ENCODE measurements around the gene C12orf76.
A peak's percentile ranks its signal among the peaks of the same experiment; 100 is the strongest.

Gene C12orf76

GRCh38 chr12:109999649-109999971, 48.7 kb downstream of the C12orf76 start:
- no peak for ATAC-seq (ENCODE audit: insufficient read depth, low read depth)
- H3K9ac ChIP-seq (ENCODE audit: low read depth, low read length): peak overlapping the region; percentile 61
- peak overlapping the region; percentile 76 for H3K27ac ChIP-seq (ENCODE audit: low read length)
- H3K79me2 ChIP-seq (ENCODE audit: insufficient read depth, low read length): peaks cover 60% of the 10 kb centered on the region
- H2AFZ ChIP-seq (ENCODE audit: low read depth, low read length): peak overlapping the region; percentile 78
- peaks cover 12% of the 10 kb centered on the region for H3K36me3 ChIP-seq (ENCODE audit: insufficient read depth, low read length)
- H3K4me1 ChIP-seq (ENCODE audit: insufficient read depth, low read length): peaks cover 48% of the 10 kb centered on the region
- H4K20me1 ChIP-seq (ENCODE audit: insufficient read depth, low read length): peaks cover 13% of the 10 kb centered on the region; the same call in 1 of the 2 replicates
- no peaks in the 10 kb centered on the region for H3K27me3 ChIP-seq (ENCODE audit: insufficient read depth, low read length, poor library complexity)
- H3K4me3 ChIP-seq (ENCODE audit: low read depth in 1 of 2, low read length in 2 of 2): peak overlapping the region; percentile 32 to 64; a peak in 3 of 4 replicates
- H3K9me3 ChIP-seq (ENCODE audit: insufficient read depth, low read length, severe bottlenecking): no peaks in the 10 kb centered on the region
- no peak for DNase-seq
- TF ChIP-seq EZH2 (IDR thresholded peaks at IDR 0.05; ENCODE audit: borderline replicate concordance, low read depth, low read length, severe bottlenecking) (no peak), CTCF (IDR thresholded peaks at IDR 0.05; ENCODE audit: borderline replicate concordance, extremely low read depth, low read length, poor library complexity, severe bottlenecking) (no peak)
- H3K4me2 ChIP-seq (ENCODE audit: insufficient read depth, low read length): peak overlapping the region; percentile 95

GRCh38 chr12:109998904-109999648, 49.2 kb downstream of the C12orf76 start, which contains the start of gene ANKRD13A:
ANKRD13A (plus strand) TSS chr12:109999430; CDS start chr12:109999689, 259 bp downstream.
- Histone ChIP-seq H3K79me2 (ENCODE audit: insufficient read depth, low read length) (peaks cover 63% of the 10 kb centered on the region), H3K4me1 (ENCODE audit: insufficient read depth, low read length) (peaks cover 53% of the 10 kb centered on the region), H3K27me3 (ENCODE audit: insufficient read depth, low read length, poor library complexity) (no peaks in the 10 kb centered on the region), H3K27ac (ENCODE audit: low read length) (peak within 1 kb of the TSS; percentile 76), H3K9me3 (ENCODE audit: insufficient read depth, low read length, severe bottlenecking) (no peaks in the 10 kb centered on the region), H4K20me1 (ENCODE audit: insufficient read depth, low read length) (peaks cover 15% of the 10 kb centered on the region; the same call in 1 of the 2 replicates), H3K4me3 (ENCODE audit: low read depth in 1 of 2, low read length in 2 of 2) (peak within 1 kb of the TSS; percentile 32 to 64; a peak in 3 of 4 replicates), H3K9ac (ENCODE audit: low read depth, low read length) (peak within 1 kb of the TSS; percentile 61), H3K36me3 (ENCODE audit: insufficient read depth, low read length) (peaks cover 12% of the 10 kb centered on the region), H2AFZ (ENCODE audit: low read depth, low read length) (peak within 1 kb of the TSS; percentile 78), H3K4me2 (ENCODE audit: insufficient read depth, low read length) (peak within 1 kb of the TSS; percentile 95)
- DNase-seq (peak; percentile 91), ATAC-seq (ENCODE audit: insufficient read depth, low read depth) (peak; percentile 62)
- TF ChIP-seq CTCF (IDR thresholded peaks at IDR 0.05; ENCODE audit: borderline replicate concordance, extremely low read depth, low read length, poor library complexity, severe bottlenecking) (no peak), EZH2 (IDR thresholded peaks at IDR 0.05; ENCODE audit: borderline replicate concordance, low read depth, low read length, severe bottlenecking) (no peak)

- ATAC-seq (ENCODE audit: insufficient read depth, low read depth) (no peak), DNase-seq (no peak)
- Histone ChIP-seq H3K4me1 (ENCODE audit: insufficient read depth, low read length) (peaks cover 60% of the 10 kb centered on the region), H3K9me3 (ENCODE audit: insufficient read depth, low read length, severe bottlenecking) (no peaks in the 10 kb centered on the region), H3K27ac (ENCODE audit: low read length) (peak overlapping the region; percentile 76), H3K27me3 (ENCODE audit: insufficient read depth, low read length, poor library complexity) (no peaks in the 10 kb centered on the region), H2AFZ (ENCODE audit: low read depth, low read length) (peak overlapping the region; percentile 78), H3K36me3 (ENCODE audit: insufficient read depth, low read length) (peaks cover 10% of the 10 kb centered on the region), H3K79me2 (ENCODE audit: insufficient read depth, low read length) (peaks cover 68% of the 10 kb centered on the region), H3K4me2 (ENCODE audit: insufficient read depth, low read length) (peak overlapping the region; percentile 95), H3K4me3 (ENCODE audit: low read depth in 1 of 2, low read length in 2 of 2) (peak overlapping the region; percentile 32 to 64; a peak in 3 of 4 replicates), H3K9ac (ENCODE audit: low read depth, low read length) (peak overlapping the region; percentile 61), H4K20me1 (ENCODE audit: insufficient read depth, low read length) (peaks cover 17% of the 10 kb centered on the region; the same call in 1 of the 2 replicates)
- TF ChIP-seq CTCF (IDR thresholded peaks at IDR 0.05; ENCODE audit: borderline replicate concordance, extremely low read depth, low read length, poor library complexity, severe bottlenecking) (no peak), EZH2 (IDR thresholded peaks at IDR 0.05; ENCODE audit: borderline replicate concordance, low read depth, low read length, severe bottlenecking) (no peak)
These were observed 50.0 kb downstream of the C12orf76 start for GRCh38 chr12:109998241-109998903.
